CD4-positive, alpha-beta T cell (primary cell): ENCODE data around the gene DLGAP4. TPM values are rescaled to one million over a fixed set of nuclear protein-coding genes. Genes with fewer than 3 reads are reported as not detected.

Source experiments
- ATAC-seq: fragments of 200-7000 bp; cut with Tn5 transposase; one replicate; pipeline ENCODE4 v1.10.0; 2022; ENCODE audit warnings: mild to moderate bottlenecking; ENCODE audit not compliant: poor library complexity
- CTCF ChIA-PET: fragments of 350-600 bp; sonication (Branson Sonifier 250); formaldehyde crosslinking; loops from one replicate; lab custom pipeline; 2021; ENCODE audit warnings: antibody characterized with exemption, inconsistent platforms; lab: Charles Lee
- POLR2A ChIA-PET: fragments of 350-600 bp; sonication (Branson Sonifier 250); formaldehyde crosslinking; loops from one replicate; lab custom pipeline; 2021; ENCODE audit warnings: antibody characterized with exemption, inconsistent platforms; lab: Charles Lee
- DNase-seq, 14 experiments: peaks; one replicate each; pipeline ENCODE4 v3.0.0-alpha.2; 2013 to 2020; ENCODE audit warnings: mixed read lengths in 2 of 14
- H3K27ac ChIP-seq, 2 donors: one replicate each; pipeline versions ENCODE4 v1.5.1 to v1.7.0; 2013; ENCODE audit warnings: low read length in 2 of 2, low read depth in 1 of 2, mild to moderate bottlenecking in 1 of 2
- H3K27me3 ChIP-seq, 2 experiments: 1 replicate in 1 of 2; 2 replicates in 1 of 2; pipeline versions ENCODE4 v1.6.1 to v1.7.0; 2013; ENCODE audit warnings: low read length in 2 of 2, control low read depth in 1 of 2, mild to moderate bottlenecking in 1 of 2, moderate library complexity in 1 of 2; ENCODE audit not compliant: insufficient read depth in 2 of 2, control insufficient read depth in 1 of 2
- H3K36me3 ChIP-seq: one replicate; pipeline ENCODE4 v1.6.1; 2013; ENCODE audit warnings: low read length, control low read depth; ENCODE audit not compliant: insufficient read depth
- H3K4me1 ChIP-seq: one replicate; pipeline ENCODE4 v1.6.1; 2013; ENCODE audit warnings: low read length, control low read depth; ENCODE audit not compliant: insufficient read depth
- H3K4me3 ChIP-seq: one replicate; pipeline ENCODE4 v1.5.1; 2013; ENCODE audit warnings: mild to moderate bottlenecking, low read length, moderate library complexity
- H3K9me3 ChIP-seq, 2 experiments: 1 replicate in 1 of 2; 2 replicates in 1 of 2; pipeline versions ENCODE4 v1.6.1 to v1.7.0; 2013; ENCODE audit warnings: low read length in 2 of 2, mild to moderate bottlenecking in 2 of 2, control low read depth in 1 of 2, moderate library complexity in 1 of 2; ENCODE audit not compliant: control insufficient read depth in 1 of 2, insufficient read depth in 1 of 2
- H3K27ac Mint-ChIP-seq: one replicate; pipeline ENCODE4 v1.8.0; 2020; ENCODE audit warnings: mixed read lengths
- H3K27me3 Mint-ChIP-seq: one replicate; pipeline ENCODE4 v1.8.0; 2021; ENCODE audit warnings: mixed read lengths
- H3K36me3 Mint-ChIP-seq: one replicate; pipeline ENCODE4 v1.8.0; 2021; ENCODE audit warnings: low read depth, mixed read lengths
- H3K4me1 Mint-ChIP-seq: one replicate; pipeline ENCODE4 v1.8.0; 2021; ENCODE audit warnings: low read depth, mixed read lengths
- H3K4me3 Mint-ChIP-seq: one replicate; pipeline ENCODE4 v1.8.0; 2020; ENCODE audit warnings: mild to moderate bottlenecking, mixed read lengths
- H3K9me3 Mint-ChIP-seq: one replicate; pipeline ENCODE4 v1.8.0; 2020; ENCODE audit warnings: mixed read lengths
- intact Hi-C, 2 experiments: fragments of 100-400 bp; cut with DNase I in 1 of 2; cut with micrococcal nuclease in 1 of 2; formaldehyde crosslinking; loops; one replicate each; pipeline versions ENCODE4 v1.15.1 to v1.9.0; 2023 to 2025; cut with DNase I, micrococcal nuclease
- total RNA-seq, 174 experiments: library from RNA in 2 of 174; stranded (reverse) in 2 of 174; gene quantifications; one replicate each; pipeline ENCODE4 v1.2.3 and lab custom pipeline; 2021 to 2026
- TF ChIP-seq, protein P1 (sequence below): fragments of 200-600 bp; IDR thresholded peaks from one replicate; pipeline ENCODE4 v1.8.0; 2022; ENCODE audit warnings: antibody characterized with exemption, mild to moderate bottlenecking

DLGAP4 gene
- total RNA-seq, 2 experiments from 2014 or later, result 16.0 to 16.1 TPM

DNA sequence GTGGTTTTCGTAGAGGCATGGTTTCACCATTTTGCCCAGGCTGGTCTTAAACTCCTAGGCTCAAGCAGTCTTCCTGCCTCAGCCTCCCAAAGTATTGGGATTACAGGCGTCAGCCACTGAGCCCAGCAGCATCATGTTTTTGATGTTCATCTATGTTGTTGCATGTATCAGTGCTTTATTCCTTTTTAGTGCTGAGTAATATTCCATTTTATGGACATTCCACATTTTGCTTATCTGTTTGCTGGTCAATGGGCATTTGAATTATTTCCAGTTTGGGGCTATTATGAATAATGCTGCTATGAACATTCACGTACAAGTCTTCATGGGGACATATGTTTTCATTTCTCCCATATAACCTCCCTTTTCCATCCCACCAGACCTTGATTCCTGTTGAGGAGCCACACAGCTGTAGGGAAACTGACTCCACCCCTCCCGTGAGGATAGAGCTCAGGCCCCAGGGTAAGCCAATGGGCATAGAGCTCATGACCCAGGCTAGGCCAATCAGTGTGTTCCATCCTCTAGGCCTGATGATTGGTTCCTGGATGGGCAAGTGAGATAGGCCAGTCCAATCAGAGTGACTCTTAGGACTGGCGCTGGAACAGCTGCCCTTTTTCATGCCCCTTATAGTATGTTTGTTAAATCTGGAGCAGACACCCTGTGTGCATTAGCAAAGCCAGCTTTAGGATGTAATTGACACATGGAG is 49.5 kb downstream of the DLGAP4 start:
- ATAC-seq, result no peak
- CTCF ChIA-PET, result no interaction called here

DNA sequence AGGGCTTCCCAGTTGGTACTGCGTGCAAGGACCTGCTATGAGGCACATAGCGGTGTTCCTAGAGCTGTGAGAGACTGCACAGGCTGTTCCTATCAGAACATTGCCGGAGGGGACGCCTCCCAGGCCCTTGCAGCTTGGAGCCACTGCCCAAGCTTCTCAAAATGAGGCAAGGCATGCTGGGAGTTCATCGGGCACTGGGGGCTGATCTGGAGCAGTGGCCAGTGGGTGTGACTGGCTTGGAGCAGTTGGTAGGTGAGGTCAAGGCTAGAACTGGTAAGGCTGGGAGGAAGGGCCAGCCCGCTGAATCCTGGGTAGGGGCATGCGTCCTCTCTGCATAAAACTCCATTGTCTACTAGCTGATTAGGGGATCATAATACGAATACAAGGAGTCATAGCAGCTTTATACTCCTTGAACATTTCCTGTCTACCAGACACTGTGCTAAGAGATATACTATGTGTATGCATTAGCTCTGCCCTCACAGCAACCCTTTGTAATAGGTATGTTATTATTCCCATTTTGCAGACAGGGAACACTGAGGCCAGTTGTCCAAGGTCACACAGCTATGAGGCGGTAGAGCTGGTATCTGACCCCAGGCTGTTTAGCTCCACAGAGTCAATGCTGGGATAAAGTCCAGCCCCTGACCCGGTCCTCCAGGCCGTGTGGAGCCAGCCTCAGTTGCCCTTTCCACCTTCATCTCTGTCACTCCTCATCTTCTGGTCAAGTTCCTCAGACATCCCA is 53.7 kb downstream of the DLGAP4 start:
- H3K4me3 Mint-ChIP-seq, result no peak overlapping the region
- no peak overlapping the region for H3K27ac Mint-ChIP-seq
- no peaks in the 10 kb centered on the region for H3K9me3 ChIP-seq
- peaks cover 14% of the 10 kb centered on the region for H3K27me3 Mint-ChIP-seq
- intact Hi-C loops, result no loop called here
- no peaks in the 10 kb centered on the region for H3K4me1 Mint-ChIP-seq
- H3K36me3 ChIP-seq, result no peaks in the 10 kb centered on the region
- no peak overlapping the region for H3K4me3 ChIP-seq
- no peaks in the 10 kb centered on the region for H3K27me3 ChIP-seq
- CTCF ChIA-PET, result no interaction called here
- TF ChIP-seq, protein P1, sequence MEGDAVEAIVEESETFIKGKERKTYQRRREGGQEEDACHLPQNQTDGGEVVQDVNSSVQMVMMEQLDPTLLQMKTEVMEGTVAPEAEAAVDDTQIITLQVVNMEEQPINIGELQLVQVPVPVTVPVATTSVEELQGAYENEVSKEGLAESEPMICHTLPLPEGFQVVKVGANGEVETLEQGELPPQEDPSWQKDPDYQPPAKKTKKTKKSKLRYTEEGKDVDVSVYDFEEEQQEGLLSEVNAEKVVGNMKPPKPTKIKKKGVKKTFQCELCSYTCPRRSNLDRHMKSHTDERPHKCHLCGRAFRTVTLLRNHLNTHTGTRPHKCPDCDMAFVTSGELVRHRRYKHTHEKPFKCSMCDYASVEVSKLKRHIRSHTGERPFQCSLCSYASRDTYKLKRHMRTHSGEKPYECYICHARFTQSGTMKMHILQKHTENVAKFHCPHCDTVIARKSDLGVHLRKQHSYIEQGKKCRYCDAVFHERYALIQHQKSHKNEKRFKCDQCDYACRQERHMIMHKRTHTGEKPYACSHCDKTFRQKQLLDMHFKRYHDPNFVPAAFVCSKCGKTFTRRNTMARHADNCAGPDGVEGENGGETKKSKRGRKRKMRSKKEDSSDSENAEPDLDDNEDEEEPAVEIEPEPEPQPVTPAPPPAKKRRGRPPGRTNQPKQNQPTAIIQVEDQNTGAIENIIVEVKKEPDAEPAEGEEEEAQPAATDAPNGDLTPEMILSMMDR, result no peak
- no peaks in the 10 kb centered on the region for H3K4me1 ChIP-seq
- no peaks in the 10 kb centered on the region for H3K9me3 Mint-ChIP-seq
- POLR2A ChIA-PET, result no interaction called here
- DNase-seq (no peak), ATAC-seq (no peak)
- H3K27ac ChIP-seq, result no peak overlapping the region
- H3K36me3 Mint-ChIP-seq, result no peaks in the 10 kb centered on the region

More for the DNA sequence above, 49.5 kb downstream of the DLGAP4 start:
- Mint-ChIP-seq H3K4me1 (no peaks in the 10 kb centered on the region), H3K9me3 (no peaks in the 10 kb centered on the region), H3K27me3 (peaks cover 24% of the 10 kb centered on the region), H3K27ac (no peak overlapping the region), H3K4me3 (no peak overlapping the region), H3K36me3 (no peaks in the 10 kb centered on the region)
- POLR2A ChIA-PET, result no interaction called here
- Histone ChIP-seq H3K27ac (no peak overlapping the region), H3K4me3 (no peak overlapping the region), H3K27me3 (no peaks in the 10 kb centered on the region), H3K9me3 (no peaks in the 10 kb centered on the region), H3K4me1 (no peaks in the 10 kb centered on the region), H3K36me3 (no peaks in the 10 kb centered on the region)
- intact Hi-C loops, result no loop called here
- no peak for DNase-seq
- TF ChIP-seq, protein P1, result no peak

DNA sequence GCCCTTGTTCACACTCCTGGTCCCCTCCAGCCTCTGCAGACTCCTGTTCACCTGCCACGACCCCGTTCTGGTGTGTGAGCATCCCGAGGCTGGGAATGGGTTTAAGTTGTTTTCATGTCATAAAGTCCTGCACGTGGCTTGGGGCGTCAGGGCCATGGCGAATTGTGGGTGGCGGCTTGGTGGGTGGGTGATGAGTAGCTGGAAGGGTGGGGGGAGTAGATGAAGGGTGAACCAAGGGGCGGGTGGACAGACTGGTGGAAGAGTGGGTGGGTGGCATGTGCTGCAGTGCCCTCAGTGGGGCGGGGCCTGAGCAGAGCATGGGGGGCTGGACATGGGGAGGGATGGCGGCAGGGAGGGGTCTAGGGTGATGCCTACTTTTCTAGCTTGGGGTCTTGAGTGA is 54.3 kb downstream of the DLGAP4 start:
- H3K27ac ChIP-seq, result no peak overlapping the region
- ChIA-PET POLR2A (no interaction called here), CTCF (no interaction called here)
- H3K4me1 Mint-ChIP-seq, result no peaks in the 10 kb centered on the region
- TF ChIP-seq, protein P1, result no peak
- H3K9me3 Mint-ChIP-seq, result no peaks in the 10 kb centered on the region
- DNase-seq (no peak), ATAC-seq (no peak)
- H3K27me3 Mint-ChIP-seq, result peaks cover 14% of the 10 kb centered on the region
- H3K36me3 ChIP-seq, result no peaks in the 10 kb centered on the region
- no peaks in the 10 kb centered on the region for H3K4me1 ChIP-seq
- H3K4me3 ChIP-seq, result no peak overlapping the region
- no peak overlapping the region for H3K27ac Mint-ChIP-seq
- no peaks in the 10 kb centered on the region for H3K27me3 ChIP-seq
- H3K36me3 Mint-ChIP-seq, result no peaks in the 10 kb centered on the region
- H3K9me3 ChIP-seq, result no peaks in the 10 kb centered on the region
- intact Hi-C loops, result no loop called here
- H3K4me3 Mint-ChIP-seq, result no peak overlapping the region
